ENCODE data around the gene CNPPD1. TPM values are rescaled to one million over a fixed set of nuclear protein-coding genes. Genes with fewer than 3 reads are reported as not detected.

CNPPD1 gene
- polyA plus RNA-seq (ENCODE audit: insufficient read length in 10 of 10): 10 to 100 TPM; 28.3 to 37.9 (median 34.8) TPM
- long read RNA-seq, donor 1, transcript CNPPD1-201 (8 exons, 2,060 nt): major isoform, 9 of 22 reads
- long read RNA-seq, donor 1, partial matches to known transcripts: 13 of 22 reads
- long read RNA-seq, donor 1, other reads (novel, unspliced or antisense): 0 of 22 reads
- long read RNA-seq, donor 2, partial matches to known transcripts: 0 of 6 reads
- long read RNA-seq, donor 2, other reads (novel, unspliced or antisense): 0 of 6 reads
- long read RNA-seq, donor 3: 0 reads
- long read RNA-seq, donor 4, partial matches to known transcripts: 8 of 11 reads
- long read RNA-seq, donor 4, other reads (novel, unspliced or antisense): 0 of 11 reads
- long read RNA-seq, donor 5, transcript CNPPD1-201 (8 exons, 2,060 nt): major isoform, 15 of 28 reads
- long read RNA-seq, donor 5, partial matches to known transcripts: 12 of 28 reads
- long read RNA-seq, donor 5, other reads (novel, unspliced or antisense): 0 of 28 reads
- long read RNA-seq, donor 6, transcript CNPPD1-201 (8 exons, 2,060 nt): major isoform, 10 of 15 reads
- long read RNA-seq, donor 6, partial matches to known transcripts: 5 of 15 reads
- long read RNA-seq, donor 6, other reads (novel, unspliced or antisense): 0 of 15 reads
- long read RNA-seq, donor 7, partial matches to known transcripts: 0 of 5 reads
- long read RNA-seq, donor 7, other reads (novel, unspliced or antisense): 0 of 5 reads
- long read RNA-seq, donor 8, partial matches to known transcripts: 0 of 5 reads
- long read RNA-seq, donor 8, other reads (novel, unspliced or antisense): 0 of 5 reads
- long read RNA-seq, donor 9: 0 reads

DNA sequence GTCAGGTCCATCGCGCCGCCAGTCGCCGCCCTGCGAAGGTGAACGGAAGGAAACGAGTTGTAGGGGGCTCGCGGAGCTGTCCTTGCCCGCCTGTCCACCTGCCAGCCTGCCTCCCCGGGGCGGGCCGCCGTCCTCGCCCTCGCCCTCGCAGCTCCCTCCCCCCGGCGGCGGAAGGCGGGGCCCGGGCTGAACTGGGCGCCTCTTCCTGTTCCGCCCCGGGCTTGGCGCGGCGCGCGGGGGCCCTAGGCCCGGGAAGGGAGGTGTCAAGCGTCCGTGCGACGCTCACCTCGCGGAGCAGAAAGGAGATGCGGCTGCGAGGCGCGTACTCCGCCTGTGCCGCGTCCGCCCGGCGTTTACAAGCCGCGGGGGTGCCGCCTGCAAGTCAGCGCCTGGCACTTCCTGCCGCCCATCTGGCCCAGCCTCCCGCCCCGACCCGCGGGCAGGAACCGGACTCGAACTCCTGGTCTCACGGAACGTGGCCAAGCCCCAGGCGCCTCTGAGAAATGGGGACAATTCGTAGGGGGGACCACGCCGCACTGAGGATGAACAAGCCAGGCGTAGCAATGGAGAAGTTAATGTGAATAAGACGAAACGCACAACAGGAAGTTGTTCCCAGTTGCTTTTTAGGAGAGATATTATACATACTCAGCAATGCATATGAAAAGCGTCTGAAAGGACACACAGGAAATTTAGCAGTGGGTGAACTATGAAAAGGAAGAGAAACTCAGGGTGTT lies at the start of gene CNPPD1:
CNPPD1 (minus strand) TSS at position 108 of the 734 bp plus-strand sequence; CDS start at position 11, 97 bp downstream.
- peak; percentile 85 to 95 (median 91) for DNase-seq

DNA sequence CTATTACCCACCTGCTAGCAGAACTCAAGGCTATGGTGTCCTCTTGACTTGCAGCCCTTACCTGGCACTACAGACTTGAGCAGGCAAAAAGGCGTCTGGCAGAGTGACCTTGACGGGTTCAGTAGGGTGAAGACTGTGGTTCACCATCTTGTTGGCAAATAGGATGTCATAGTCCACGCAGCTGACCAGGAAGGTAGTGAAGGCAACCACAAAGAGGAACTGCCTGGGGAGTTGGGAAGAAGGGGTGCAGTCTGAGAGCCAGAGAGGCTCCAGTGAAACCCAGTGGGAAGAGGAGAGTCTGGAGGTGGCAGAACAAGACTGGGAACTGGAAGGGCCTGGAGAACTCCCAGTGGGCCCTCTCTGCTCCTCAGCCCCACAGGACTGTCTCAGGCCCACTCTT lies 48.6 kb upstream of the CNPPD1 start:
- no peak for DNase-seq

DNA sequence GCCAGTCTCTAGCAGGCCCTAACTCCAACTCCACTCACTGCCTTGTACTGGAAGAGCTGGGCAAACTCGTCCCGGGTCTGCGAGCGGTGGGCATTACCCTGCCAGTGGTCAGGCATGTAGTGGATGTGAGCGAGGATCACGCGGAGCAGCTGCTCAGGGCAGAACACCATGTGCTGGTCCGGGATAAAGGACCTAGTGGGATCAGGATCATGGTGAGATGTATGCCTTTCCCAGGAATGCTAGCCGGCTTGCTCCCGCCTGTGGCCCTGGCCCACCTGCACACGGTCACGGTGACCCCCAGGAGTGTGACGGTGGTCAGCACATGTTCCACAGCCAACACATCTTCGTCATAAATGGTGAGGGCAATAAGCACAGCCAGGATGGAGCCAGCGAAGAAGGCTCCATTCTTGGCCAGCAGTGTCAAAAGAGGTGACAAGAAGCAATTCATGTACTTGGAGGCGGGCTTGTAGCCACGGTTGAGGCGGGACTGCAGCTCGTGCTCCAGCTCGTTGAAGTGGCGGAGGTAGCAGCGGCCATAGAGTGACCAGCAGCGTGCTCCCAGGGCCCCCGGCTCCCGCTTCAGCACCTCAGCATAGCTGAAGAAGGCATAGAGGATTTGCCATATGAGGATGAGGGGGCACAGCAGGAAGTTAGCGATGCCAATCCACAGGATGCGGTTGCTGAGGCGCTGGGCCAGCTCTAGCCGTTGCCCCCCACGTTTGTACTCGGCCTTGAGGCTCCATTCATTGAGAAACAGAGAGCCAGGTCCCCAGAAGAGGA lies 47.3 kb upstream of the CNPPD1 start:
- DNase-seq: no peak

DNA sequence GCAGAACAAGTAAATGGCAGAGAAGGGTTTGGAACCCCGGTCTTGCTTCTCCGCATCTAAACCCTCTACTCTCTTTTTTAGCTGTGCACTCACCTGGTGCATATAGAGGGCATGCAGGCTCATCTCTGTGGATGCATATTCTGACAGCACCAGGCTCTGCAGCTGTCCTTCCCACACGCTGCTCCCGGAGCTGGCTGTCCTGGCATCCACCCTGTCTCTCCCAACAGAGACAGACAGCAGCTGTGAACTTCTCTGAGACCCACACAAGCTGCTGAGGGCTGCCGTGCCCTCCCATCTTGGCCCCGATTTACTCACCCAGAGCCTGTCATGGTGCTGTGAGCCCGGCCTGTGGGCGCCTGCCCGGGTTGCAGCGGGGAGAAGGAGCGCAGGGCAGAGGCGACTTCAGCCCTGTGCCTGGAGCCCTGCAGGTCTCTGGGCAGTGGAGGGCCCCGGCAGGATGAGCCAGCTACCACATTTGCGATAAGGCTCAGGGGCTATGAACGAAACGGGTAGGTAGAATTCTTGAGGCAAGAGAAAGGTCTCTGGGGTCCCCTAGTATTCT lies 45.3 kb upstream of the CNPPD1 start:
- DNase-seq: no peak

DNA sequence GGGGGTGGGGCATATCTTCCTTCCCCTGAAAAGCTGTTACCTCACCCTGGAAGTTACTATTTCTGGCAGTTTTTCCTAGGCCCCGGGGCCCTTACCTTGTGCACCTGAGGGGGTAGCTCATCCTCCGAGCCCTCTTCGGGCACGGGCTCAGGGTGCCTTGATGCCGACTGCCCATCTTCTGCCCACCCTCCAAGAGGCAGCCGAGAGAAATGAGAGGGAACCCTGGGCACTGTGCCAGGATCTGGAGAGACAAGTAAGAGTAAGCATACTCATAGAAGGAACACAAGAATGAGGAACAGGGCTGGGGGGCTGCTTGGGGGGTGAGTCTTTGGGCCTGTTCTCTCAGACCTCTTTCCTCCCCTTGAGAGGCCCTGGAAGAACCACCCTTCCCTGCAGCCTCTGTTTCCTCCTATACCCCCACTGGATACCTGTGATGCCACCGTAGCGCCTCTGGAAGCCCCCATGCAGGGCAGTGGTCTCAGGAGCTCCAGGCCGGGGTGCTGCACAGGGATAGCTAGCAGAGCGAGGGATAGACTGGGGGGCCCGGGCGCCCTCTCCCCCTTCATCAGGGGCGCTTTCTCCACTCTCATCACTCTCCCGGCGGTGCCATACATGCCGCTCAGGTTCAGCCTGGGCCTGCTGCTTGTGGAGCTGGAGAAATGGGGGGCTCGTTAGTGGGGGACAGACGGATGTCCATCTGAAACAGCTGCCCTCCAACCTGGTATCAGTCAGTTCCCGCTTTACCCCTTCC lies 44.1 kb upstream of the CNPPD1 start:
- no peak for DNase-seq

DNA sequence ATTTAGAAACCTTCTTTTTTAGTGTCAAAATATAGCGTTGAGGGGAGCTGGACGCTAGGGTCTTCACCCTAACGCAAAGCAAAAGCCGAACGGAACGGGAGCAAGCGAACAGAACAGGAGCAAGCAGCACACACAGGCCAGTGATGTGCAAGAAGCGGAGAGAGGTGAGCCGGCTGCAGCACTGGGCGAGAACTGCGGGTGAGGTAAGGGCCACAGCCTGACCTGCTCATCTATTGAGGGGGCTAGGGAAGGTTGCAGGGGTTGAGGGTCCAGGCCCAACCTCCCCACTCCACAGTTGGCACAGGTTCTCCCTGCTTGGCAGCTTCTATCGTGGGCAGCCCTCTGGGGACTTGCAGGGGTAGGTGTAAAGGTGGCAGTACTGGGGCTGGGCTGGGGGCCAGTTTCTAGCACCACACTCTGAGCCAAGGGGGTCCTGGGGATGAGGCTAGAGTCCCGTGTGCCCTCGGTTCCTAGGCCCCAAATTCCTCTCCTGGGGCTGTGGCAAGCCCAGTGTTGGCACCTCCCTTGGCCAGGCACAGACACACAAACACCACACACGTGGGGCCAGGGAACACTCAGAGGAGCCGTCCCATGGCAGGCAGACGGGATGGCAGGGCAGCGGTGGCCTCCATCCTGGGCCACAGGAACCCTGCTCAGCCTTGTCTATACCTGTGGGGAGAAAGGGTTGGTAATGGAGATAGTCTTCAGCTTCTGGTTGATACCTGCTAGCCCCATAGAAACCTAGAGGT lies 43.2 kb upstream of the CNPPD1 start:
- no peak for DNase-seq

DNA sequence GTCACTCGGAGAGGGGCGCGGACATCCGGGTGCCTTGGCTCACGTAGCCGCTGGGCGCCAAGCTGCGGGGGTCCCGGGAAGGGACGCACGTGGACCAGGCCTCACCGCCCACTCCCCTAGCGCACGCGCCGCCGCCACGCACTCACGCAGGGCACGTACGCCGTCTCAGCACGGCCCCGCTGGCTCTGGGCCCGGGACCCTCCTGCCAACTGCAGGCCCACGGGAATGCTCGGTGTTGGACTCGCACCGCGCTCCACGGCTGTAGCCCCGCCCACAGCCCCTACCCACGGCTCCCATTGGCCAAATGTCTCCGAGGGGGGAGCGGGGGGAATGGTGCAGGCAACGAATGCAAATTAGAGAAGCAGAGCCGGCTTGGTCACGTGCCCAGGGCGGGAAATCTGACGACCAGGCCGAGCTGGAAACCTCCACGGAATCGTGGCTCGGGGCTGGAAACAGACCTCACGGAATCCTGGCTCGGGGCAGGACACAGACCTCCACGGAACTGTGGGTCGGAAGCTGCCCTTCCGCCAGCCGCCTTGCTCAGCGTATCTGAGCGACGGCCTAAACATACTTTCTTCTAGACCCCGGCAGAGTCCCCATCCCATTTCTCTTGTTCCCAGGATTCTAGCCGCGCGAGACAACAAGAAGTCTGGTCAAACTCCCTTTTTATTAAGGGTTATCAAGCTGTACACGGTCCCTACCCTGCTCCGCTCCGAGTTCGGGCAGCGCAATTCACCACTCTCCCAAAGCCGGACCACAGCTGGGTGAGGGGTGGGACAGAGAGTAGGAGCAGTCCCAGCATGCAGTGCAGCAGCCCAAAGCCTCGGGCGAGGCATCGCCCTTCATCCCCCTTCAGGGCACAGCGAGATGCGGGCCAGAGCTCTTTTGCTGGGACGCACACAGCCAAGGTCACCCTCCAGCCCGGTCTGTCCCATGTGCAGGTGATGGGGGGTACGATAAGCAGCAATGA lies 42.3 kb upstream of the CNPPD1 start, which contains the start of gene ABCB6:
ABCB6 (minus strand) TSS at position 227 of the 970 bp plus-strand sequence. CDS start 285 bp downstream, outside the sequence.
- DNase-seq: peak; percentile 96 to 99 (median 97)

DNA sequence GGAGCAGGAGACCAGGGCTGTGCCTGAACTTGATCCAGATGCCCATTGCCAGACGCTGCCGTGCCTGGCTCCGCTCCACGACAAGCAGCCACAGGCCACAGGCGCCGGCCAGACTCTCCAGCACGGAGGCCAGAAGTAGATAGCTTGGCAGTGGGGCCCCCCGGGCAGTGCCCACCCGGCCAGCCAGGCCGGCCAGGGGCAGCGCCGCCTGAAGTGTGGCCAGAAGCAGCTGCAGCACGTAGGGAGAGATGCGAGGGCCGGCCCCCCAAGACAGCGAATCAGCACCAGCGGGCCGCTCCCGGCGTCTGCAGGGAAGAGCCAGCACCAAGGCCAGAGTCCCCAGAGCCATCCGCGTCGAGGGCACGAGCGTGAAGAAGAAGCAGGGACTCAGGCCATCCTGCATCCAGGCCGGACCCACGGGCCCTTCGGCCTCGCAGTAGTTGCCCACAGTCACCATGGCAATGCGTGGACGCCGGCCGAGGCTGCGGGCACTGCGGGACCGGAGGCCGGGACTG lies 41.5 kb upstream of the CNPPD1 start:
- DNase-seq: no peak

DNA sequence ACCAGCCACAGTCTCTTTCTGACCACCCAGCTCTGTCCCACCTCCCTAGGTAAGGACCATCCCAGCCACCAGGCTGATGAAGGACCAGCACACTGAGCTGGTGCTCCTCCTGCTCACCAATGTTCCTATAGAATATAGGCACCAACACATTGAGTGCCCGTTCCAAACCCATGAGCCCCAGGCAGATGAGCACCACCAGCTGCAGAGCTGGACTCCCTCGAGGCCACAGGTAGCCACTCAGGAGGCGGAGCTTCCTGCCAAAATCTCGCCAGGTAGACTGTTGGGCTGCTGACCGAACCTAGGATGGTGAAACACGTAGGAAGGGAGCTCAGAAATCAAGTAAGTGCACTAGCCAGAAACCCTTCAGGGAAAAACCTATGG lies 39.8 kb upstream of the CNPPD1 start:
- no peak for DNase-seq

DNA sequence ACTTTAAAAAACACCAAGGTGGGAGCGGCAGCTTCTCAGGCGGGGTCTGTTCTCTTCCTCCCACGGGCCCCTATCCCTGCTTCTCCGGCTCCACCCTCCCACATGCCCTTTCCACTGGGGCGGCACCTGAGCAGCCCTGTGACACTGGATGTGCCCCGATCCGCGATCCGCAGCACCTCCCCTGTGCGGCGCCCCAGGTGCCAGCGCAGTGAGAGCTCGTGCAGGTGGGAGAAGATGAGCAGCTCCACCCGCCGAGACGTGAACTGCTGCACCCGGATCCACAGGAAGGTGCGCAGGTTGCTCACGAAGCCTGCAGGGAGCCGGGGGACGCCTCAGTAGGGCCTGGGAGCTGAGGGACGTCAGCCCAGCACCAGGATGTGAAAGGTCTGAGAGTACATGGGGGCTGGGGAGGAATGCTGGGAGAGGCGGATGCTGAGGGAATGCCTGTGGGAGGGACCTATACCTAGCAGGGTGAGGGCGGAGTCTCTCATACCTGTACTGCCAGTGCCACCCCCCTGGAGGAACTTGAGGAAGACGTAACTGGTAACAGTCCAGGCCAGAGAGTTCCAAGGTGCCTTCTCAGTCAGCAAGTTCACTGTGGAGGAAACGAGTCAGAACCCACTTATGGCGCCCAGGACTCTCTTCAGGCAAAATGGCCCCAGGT lies 39.3 kb upstream of the CNPPD1 start:
- no peak for DNase-seq

DNA sequence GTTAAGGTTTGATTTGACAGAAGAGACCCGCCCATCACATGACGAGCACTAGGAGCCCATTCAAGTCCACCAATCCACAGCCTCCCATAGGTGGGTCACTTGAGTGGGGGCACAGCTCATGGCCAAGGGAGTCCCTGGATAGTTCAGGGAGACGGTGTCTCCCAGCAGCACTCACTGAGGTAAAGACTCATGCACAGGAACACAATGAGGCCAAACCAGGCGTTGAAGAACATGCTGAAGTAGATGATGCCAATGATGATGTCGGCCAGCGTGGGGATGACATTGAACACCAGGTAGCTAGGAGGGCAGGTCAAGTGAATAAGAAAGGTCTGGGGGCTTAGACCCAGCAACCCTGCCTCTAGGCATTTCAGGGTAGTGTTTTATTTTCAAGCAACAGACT lies 38.1 kb upstream of the CNPPD1 start:
- DNase-seq: no peak

DNA sequence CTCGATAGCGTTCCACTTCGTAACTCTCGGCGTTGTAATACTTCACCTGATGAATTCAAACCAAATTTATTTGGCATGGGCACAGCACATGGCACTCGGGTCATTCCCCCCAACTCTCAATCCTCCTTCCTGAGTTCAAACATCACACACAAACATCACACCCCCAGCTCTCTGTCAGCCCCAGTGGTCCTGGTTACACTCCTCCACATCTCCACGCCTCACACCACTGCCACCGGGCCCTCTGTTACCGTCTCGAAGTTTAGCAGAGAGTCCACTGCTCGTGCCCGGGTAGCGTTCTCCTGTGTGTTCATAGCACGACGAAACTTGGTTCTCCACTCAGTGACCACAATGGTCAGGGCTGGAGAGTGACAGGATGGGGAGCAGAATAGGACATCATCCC lies 37.4 kb upstream of the CNPPD1 start:
- DNase-seq: no peak

DNA sequence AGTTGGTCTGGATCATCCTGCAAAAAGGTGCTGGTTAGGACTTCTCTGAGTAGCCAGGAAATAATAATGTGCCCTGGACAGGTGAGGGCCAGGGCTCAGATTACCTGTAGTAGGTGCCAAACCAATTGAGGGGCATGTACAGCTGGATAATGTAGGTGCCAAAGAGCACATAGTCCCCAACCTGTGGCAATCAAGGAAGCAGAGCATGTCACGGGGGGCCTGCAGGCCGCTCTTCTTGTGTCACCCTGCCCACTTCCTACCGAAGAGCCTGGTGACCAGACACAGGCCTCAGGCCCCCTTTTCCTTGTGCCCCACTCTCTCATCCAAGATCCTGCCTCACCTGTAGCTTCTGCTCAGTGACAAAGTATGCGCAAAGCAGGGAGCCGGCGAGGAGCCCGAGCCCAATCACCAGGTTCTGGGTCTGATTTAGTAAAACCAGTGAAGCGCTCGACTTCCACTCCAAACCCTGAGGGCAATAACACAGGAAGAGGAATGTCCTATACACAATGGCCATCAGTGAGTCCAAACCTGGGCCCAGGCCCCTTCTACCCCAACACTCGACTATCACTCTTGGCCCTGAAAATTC lies 36.9 kb upstream of the CNPPD1 start:
- no peak for DNase-seq

DNA sequence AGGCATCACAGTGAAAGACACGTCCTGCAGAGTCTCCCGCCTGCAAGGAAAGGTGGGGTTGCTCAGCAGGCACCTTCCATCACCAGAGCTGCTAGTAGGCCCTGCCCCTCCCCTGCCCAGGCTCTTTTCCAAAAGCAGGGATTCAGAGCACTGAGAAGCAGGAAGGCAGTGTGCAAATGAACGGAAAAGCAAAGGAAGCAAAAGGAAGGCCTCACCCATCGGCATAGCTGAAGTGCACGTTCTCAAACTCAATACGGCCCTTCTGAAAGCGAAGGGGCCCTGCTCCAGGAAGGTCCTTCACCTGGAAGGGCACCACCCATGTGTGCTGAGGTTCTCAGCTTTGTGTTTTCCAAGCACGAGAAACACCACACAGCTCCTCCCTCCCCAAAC lies 36.3 kb upstream of the CNPPD1 start:
- DNase-seq: no peak

DNA sequence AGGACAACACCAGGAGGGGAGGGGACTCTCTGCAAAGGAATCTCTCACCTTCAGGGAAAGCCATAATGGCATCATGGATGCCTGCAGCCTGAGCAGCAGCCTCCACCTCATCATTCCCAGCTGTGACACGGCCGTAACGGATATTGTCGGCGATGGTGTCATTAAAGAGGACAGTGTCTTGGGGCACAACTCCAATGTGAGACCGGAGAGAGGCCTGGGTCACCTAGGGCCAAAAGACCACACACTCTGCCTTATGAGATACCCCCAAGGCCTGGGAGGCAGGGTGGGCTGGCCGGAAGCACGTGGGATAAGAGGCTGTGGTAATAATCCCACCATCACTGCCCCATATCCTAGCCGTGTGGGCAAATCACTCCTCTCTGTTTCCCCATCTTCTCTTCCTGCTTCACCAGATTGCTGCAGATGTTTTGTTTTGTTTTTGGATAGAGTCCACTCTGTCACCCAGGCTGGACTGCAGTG lies 34.2 kb upstream of the CNPPD1 start:
- no peak for DNase-seq

DNA sequence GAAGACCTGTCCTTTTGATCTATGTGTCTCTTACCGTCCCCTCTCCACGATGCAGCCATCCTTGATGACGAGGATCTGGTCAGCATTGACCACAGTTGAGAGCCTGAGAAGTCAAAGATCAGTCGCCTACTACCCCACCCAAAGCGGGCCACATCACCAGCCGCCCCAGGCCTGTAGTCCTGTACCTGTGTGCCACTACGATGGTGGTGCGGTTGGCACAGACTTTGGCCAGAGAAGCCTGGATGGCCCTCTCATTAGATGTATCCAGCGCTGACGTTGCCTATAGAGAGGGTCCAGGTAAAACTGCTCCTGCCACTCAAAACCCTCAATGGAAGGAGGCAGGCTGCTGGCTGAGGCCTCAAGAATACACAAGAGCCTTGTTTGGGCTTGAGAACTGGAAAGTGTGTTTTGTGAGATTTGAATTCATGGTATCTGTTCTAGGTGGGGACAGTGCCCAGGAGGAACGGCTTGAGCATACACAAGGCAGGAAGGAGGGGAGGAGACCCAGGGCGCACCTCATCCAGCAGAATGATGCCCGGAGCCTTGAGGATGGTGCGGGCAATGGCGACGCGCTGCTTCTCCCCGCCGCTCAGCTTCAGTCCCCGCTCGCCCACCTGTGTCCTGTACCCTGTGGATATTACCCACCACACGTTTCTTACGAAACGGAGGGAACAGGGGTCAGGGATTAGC lies 33.6 kb upstream of the CNPPD1 start:
- no peak for DNase-seq

Measured in muscle of back (tissue), 13 donors.